HepG2 (cell line): Measurements from ENCODE around the gene IL3. TPM values are rescaled to one million over a fixed set of nuclear protein-coding genes. Genes with fewer than 3 reads are reported as not detected.

Experiments used
- AHR ChIP-seq: IDR thresholded peaks from 2 replicates; pipeline ENCODE4 v1.6.1; 2018; ENCODE audit warnings: missing genetic modification reagents, missing compliant biosample characterization
- KMT2A ChIP-seq: sonication (generic); formaldehyde crosslinking; IDR thresholded peaks from 2 replicates; pipeline ENCODE4 v1.4.0; 2020; ENCODE audit warnings: missing genetic modification reagents
- MIXL1 ChIP-seq: IDR thresholded peaks from 2 replicates; pipeline ENCODE4 v1.6.1; 2016
- RBAK ChIP-seq: sonication (generic); formaldehyde crosslinking; IDR thresholded peaks from 2 replicates; pipeline ENCODE4 v1.5.1; 2020; ENCODE audit warnings: mild to moderate bottlenecking, missing genetic modification reagents
- RCOR2 ChIP-seq: IDR thresholded peaks from 2 replicates; pipeline ENCODE4 v1.6.1; 2016; ENCODE audit warnings: missing biosample characterization, missing genetic modification reagents
- TFE3 ChIP-seq: IDR thresholded peaks from 2 replicates; pipeline ENCODE4 v1.6.1; 2016
- TOPORS ChIP-seq: sonication (generic); formaldehyde crosslinking; IDR thresholded peaks from 2 replicates; pipeline ENCODE4 v1.8.0; 2023; ENCODE audit warnings: mild to moderate bottlenecking, missing genetic modification reagents
- TRIM24 ChIP-seq: sonication (generic); formaldehyde crosslinking; IDR thresholded peaks from 2 replicates; pipeline ENCODE4 v1.8.0; 2022; ENCODE audit warnings: mild to moderate bottlenecking, missing genetic modification reagents
- YEATS2 ChIP-seq: sonication (generic); formaldehyde crosslinking; IDR thresholded peaks from 2 replicates; pipeline ENCODE4 v1.4.0; 2020; ENCODE audit warnings: missing genetic modification reagents, borderline replicate concordance
- ZNF276 ChIP-seq: sonication (generic); formaldehyde crosslinking; IDR thresholded peaks from 2 replicates; pipeline ENCODE4 v1.4.0; 2020; ENCODE audit warnings: mild to moderate bottlenecking, low read depth, missing genetic modification reagents
- ZNF451 ChIP-seq: sonication (generic); formaldehyde crosslinking; IDR thresholded peaks from 2 replicates; pipeline ENCODE4 v1.5.0; 2020; ENCODE audit warnings: mild to moderate bottlenecking, missing genetic modification reagents
- ZNF598 ChIP-seq: sonication (generic); formaldehyde crosslinking; IDR thresholded peaks from 2 replicates; pipeline ENCODE4 v1.5.1; 2020; ENCODE audit warnings: mild to moderate bottlenecking, missing genetic modification reagents, borderline replicate concordance
- ZNF672 ChIP-seq: sonication (generic); formaldehyde crosslinking; IDR thresholded peaks from 2 replicates; pipeline ENCODE4 v1.8.1; 2022; ENCODE audit warnings: missing genetic modification reagents
- ZNF878 ChIP-seq: sonication (generic); formaldehyde crosslinking; IDR thresholded peaks from 2 replicates; pipeline ENCODE4 v1.8.1; 2023; ENCODE audit warnings: mild to moderate bottlenecking, missing genetic modification reagents, moderate library complexity
- ZSCAN21 ChIP-seq: sonication (generic); formaldehyde crosslinking; IDR thresholded peaks from 2 replicates; pipeline ENCODE4 v1.8.0; 2022; ENCODE audit warnings: mild to moderate bottlenecking, missing genetic modification reagents, moderate library complexity, borderline replicate concordance
- ZSCAN25 ChIP-seq: sonication (generic); formaldehyde crosslinking; IDR thresholded peaks from 2 replicates; pipeline ENCODE4 v1.8.0; 2022; ENCODE audit warnings: mild to moderate bottlenecking, missing genetic modification reagents
- polyA plus RNA-seq, 8 experiments: library from polyadenylated mRNA; depleted of rRNA in 3 of 8; stranded (reverse) in 7 of 8; unstranded in 1 of 8; fragments of >200 nt; fragmentation: Illumina TruSeq in 4 of 8; extraction: Trizol in 4 of 8; gene quantifications; 2 replicates each; pipeline versions ENCODE4 v1.2.1 to v1.2.3, GENCODE V29; 2011 to 2016; ENCODE audit warnings: low read depth in 4 of 8, missing spikeins in 1 of 8, mixed read lengths in 1 of 8; ENCODE audit not compliant: insufficient read depth in 1 of 8
- total RNA-seq, 5 experiments: library from RNA; depleted of rRNA; stranded (reverse); fragments of >200 nt; fragmentation: Illumina TruSeq; extraction: Trizol; gene quantifications; 2 replicates each; pipeline ENCODE4 v1.2.3, GENCODE V29; 2016; ENCODE audit warnings: low read depth in 1 of 5
- TF ChIP-seq, protein P1 (sequence below): IDR thresholded peaks from 2 replicates; pipeline ENCODE4 v1.6.1; 2016; ENCODE audit warnings: missing biosample characterization, missing genetic modification reagents, low read depth
- TF ChIP-seq, protein P2 (sequence below): sonication (generic); formaldehyde crosslinking; IDR thresholded peaks from 2 replicates; pipeline ENCODE4 v1.4.0; 2020; ENCODE audit warnings: mild to moderate bottlenecking, missing genetic modification reagents
- TF ChIP-seq, protein P3 (sequence below): sonication (generic); formaldehyde crosslinking; IDR thresholded peaks from 2 replicates; pipeline ENCODE4 v1.4.0; 2020; ENCODE audit warnings: missing genetic modification reagents, borderline replicate concordance
- TF ChIP-seq, protein P4 (sequence below): IDR thresholded peaks from 2 replicates; pipeline ENCODE4 v1.6.1; 2012; ENCODE audit warnings: low read length, improper control_type of control experiment

The IL3 gene
- total and polyA plus RNA-seq, 2 of the 13 experiments (the other 11 are each of a cell fraction or from before 2014, with no cell fraction given) = not detected

DNA sequence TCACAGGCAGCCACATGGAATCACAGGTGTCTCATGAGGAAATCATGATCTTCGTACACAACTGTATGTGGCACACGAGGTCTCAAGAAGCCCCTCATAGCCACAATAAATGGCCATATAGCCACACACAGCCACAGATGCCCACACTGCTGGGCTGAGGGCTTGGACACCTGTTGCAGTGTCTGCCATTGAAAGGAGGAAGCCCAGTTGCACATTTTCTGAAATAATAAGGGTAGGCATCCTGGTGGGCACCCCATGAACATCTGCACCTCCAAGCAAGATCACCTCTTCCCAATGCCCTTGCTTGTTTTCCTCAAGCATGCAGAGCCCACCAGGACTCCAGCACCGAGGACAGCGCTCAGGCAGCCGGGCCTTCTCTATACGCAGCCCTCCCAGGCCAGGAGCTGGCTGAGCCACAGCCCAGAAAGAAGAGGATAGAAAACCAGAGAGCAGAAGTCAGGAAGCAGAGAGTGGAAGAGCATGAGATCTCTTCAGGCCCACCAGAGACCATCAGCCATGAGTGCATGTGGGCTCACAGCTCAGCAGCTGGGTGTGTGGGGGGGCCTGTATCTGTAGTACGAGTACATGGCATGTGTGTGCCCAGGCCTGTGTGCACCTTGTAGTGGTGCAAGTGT, 48.0 kb upstream of the IL3 start (continued):
- TF ChIP-seq TRIM24 (CRISPR knock-in tag) (no peak), ZSCAN21 (CRISPR knock-in tag) (peak; percentile 46; the same call in 1 of the 2 replicates), RBAK (peak; percentile 96), TOPORS (CRISPR knock-in tag) (no peak), ZNF672 (CRISPR knock-in tag) (no peak), ZNF598 (CRISPR knock-in tag) (peak; percentile 36; the same call in 1 of the 2 replicates), YEATS2 (CRISPR knock-in tag) (peak; percentile 57; the same call in 1 of the 2 replicates), ZSCAN25 (peak; percentile 63; the same call in 1 of the 2 replicates), RCOR2 (CRISPR knock-in tag) (no peak), TFE3 (CRISPR knock-in tag) (peak; percentile 72), ZNF451 (CRISPR knock-in tag) (0 out of 2 replicates have a peak, but pooled peaks have one; percentile 22), AHR (CRISPR knock-in tag) (peak; percentile 68; the same call in 1 of the 2 replicates), ZNF878 (no peak), MIXL1 (CRISPR knock-in tag) (peak; percentile 81; the same call in 1 of the 2 replicates), ZNF276 (no peak), KMT2A (CRISPR knock-in tag) (0 out of 2 replicates have a peak, but pooled peaks have one; percentile 43)
- TF ChIP-seq, protein P1, sequence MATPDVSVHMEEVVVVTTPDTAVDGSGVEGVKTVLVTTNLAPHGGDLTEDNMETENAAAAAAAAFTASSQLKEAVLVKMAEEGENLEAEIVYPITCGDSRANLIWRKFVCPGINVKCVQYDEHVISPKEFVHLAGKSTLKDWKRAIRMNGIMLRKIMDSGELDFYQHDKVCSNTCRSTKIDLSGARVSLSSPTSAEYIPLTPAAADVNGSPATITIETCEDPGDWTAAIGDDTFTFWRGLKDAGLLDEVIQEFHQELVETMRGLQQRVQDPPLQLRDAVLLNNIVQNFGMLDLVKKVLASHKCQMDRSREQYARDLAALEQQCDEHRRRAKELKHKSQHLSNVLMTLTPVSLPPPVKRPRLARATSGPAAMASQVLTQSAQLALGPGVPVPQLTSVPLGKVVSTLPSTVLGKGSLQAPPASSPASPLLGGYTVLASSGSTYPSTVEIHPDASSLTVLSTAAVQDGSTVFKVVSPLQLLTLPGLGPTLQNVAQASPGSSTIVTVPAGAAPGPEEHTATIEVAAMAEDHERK (CRISPR knock-in tag) = no peak
- TF ChIP-seq, protein P2, sequence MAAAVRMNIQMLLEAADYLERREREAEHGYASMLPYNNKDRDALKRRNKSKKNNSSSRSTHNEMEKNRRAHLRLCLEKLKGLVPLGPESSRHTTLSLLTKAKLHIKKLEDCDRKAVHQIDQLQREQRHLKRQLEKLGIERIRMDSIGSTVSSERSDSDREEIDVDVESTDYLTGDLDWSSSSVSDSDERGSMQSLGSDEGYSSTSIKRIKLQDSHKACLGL (CRISPR knock-in tag) = no peak
- TF ChIP-seq, protein P3, sequence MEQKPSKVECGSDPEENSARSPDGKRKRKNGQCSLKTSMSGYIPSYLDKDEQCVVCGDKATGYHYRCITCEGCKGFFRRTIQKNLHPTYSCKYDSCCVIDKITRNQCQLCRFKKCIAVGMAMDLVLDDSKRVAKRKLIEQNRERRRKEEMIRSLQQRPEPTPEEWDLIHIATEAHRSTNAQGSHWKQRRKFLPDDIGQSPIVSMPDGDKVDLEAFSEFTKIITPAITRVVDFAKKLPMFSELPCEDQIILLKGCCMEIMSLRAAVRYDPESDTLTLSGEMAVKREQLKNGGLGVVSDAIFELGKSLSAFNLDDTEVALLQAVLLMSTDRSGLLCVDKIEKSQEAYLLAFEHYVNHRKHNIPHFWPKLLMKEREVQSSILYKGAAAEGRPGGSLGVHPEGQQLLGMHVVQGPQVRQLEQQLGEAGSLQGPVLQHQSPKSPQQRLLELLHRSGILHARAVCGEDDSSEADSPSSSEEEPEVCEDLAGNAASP = peak; percentile 74; the same call in 1 of the 2 replicates
- TF ChIP-seq, protein P4, sequence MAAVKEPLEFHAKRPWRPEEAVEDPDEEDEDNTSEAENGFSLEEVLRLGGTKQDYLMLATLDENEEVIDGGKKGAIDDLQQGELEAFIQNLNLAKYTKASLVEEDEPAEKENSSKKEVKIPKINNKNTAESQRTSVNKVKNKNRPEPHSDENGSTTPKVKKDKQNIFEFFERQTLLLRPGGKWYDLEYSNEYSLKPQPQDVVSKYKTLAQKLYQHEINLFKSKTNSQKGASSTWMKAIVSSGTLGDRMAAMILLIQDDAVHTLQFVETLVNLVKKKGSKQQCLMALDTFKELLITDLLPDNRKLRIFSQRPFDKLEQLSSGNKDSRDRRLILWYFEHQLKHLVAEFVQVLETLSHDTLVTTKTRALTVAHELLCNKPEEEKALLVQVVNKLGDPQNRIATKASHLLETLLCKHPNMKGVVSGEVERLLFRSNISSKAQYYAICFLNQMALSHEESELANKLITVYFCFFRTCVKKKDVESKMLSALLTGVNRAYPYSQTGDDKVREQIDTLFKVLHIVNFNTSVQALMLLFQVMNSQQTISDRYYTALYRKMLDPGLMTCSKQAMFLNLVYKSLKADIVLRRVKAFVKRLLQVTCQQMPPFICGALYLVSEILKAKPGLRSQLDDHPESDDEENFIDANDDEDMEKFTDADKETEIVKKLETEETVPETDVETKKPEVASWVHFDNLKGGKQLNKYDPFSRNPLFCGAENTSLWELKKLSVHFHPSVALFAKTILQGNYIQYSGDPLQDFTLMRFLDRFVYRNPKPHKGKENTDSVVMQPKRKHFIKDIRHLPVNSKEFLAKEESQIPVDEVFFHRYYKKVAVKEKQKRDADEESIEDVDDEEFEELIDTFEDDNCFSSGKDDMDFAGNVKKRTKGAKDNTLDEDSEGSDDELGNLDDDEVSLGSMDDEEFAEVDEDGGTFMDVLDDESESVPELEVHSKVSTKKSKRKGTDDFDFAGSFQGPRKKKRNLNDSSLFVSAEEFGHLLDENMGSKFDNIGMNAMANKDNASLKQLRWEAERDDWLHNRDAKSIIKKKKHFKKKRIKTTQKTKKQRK = no peak
